GM18861 (cell line): ENCODE data around the gene ACOX3.
"Not testable (repeated sequence)": the region's sequence is repeated elsewhere in the genome, so short reads cannot be mapped to it uniquely, and the experiment has no call there.

ENCODE experiments used
- ATAC-seq: cut with Tn5 transposase; IDR thresholded peaks from one replicate; pipeline ENCODE4 v1.9.1; 2021; ENCODE audit not compliant: unreplicated experiment

ACOX3 gene

GRCh38 chr4:8407756-8408155 is 32.8 kb downstream of the ACOX3 start:
- ATAC-seq, result no peak

- ATAC-seq, result no peak
Measured at GRCh38 chr4:8407316-8407715, 33.2 kb downstream of the ACOX3 start.

- not testable (repeated sequence) for ATAC-seq
Measured at GRCh38 chr4:8406887-8407286, 33.6 kb downstream of the ACOX3 start.

- no peak for ATAC-seq
Measured at GRCh38 chr4:8405516-8405875, 35.0 kb downstream of the ACOX3 start.

- no peak for ATAC-seq
Measured at GRCh38 chr4:8404791-8405515, 35.6 kb downstream of the ACOX3 start.

GRCh38 chr4:8403976-8404375 is 36.5 kb downstream of the ACOX3 start:
- ATAC-seq, result no peak

GRCh38 chr4:8403173-8403753 is 37.3 kb downstream of the ACOX3 start:
- ATAC-seq, result no peak

- no peak for ATAC-seq
Measured at GRCh38 chr4:8402640-8403039, 37.9 kb downstream of the ACOX3 start.

GRCh38 chr4:8402181-8402597 is 38.3 kb downstream of the ACOX3 start:
- no peak for ATAC-seq

- ATAC-seq, result no peak
Measured at GRCh38 chr4:8401665-8402064, 38.9 kb downstream of the ACOX3 start.

- no peak for ATAC-seq
Measured at GRCh38 chr4:8400632-8401325, 39.7 kb downstream of the ACOX3 start.

- no peak for ATAC-seq
Measured at GRCh38 chr4:8399298-8399697, 41.2 kb downstream of the ACOX3 start.

GRCh38 chr4:8398347-8398746 is 42.2 kb downstream of the ACOX3 start:
- ATAC-seq, result no peak

GRCh38 chr4:8396762-8397406 is 43.6 kb downstream of the ACOX3 start:
- no peak for ATAC-seq

- no peak for ATAC-seq
Measured at GRCh38 chr4:8395504-8396296, 44.8 kb downstream of the ACOX3 start.

- no peak for ATAC-seq
Measured at GRCh38 chr4:8394806-8395205, 45.7 kb downstream of the ACOX3 start.

GRCh38 chr4:8394061-8394519 is 46.4 kb downstream of the ACOX3 start:
- no peak for ATAC-seq

- ATAC-seq, result no peak
Measured at GRCh38 chr4:8393593-8394038, 46.9 kb downstream of the ACOX3 start.

GRCh38 chr4:8392591-8393190 is 47.8 kb downstream of the ACOX3 start:
- ATAC-seq, result no peak

- peak; percentile 71 for ATAC-seq
Measured at GRCh38 chr4:8391972-8392371, 48.6 kb downstream of the ACOX3 start.
